HCT116 (cell line): ENCODE measurements around the gene LLGL2. TPM values are rescaled to one million over a fixed set of nuclear protein-coding genes. Genes with fewer than 3 reads are reported as not detected.

ENCODE experiments used
- ATAC-seq: fragments of 200-7000 bp; cut with Tn5 transposase; 2 replicates; pipeline ENCODE4 v1.9.1; 2020; ENCODE audit warnings: mild to moderate bottlenecking, moderate library complexity
- BruUV-seq: library from RNA; stranded (reverse); fragments of 400-500 nt; replicated peaks from 2 replicates; lab custom pipeline; 2021; lab: Mats Ljungman, UMichigan
- CTCF ChIA-PET: fragments of 300-600 bp; sonication (Branson Sonifier 250); formaldehyde crosslinking; loops from one replicate; lab custom pipeline; 2021; ENCODE audit warnings: antibody characterized with exemption; lab: Charles Lee
- POLR2A ChIA-PET: fragments of 300-600, 350-600 bp; sonication (Branson Sonifier 250); formaldehyde crosslinking; loops from one replicate; lab custom pipeline; 2021; ENCODE audit warnings: antibody characterized with exemption; lab: Charles Lee
- RAD21 ChIA-PET, 2 experiments: fragments of 300-600 bp; sonication (Branson Sonifier 250); formaldehyde crosslinking; loops; one replicate each; lab custom pipeline; 2023; ENCODE audit warnings: low total read pairs in 2 of 2; ENCODE audit not compliant: uncharacterized antibody in 2 of 2, unreplicated experiment in 2 of 2, low non-redundant PET in 1 of 2; lab: Charles Lee
- DNase-seq: peaks from one replicate; pipeline ENCODE4 v3.0.0-alpha.2; 2010; ENCODE audit warnings: low read depth, low spot score
- H2AFZ ChIP-seq: fragments of 200-600 bp; shearing (Covaris generic), sonication (generic); 2 replicates; pipeline ENCODE4 v1.6.1; 2017; ENCODE audit warnings: low read depth, mixed run types, mixed read lengths, antibody characterized with exemption, low read length; ENCODE audit not compliant: poor library complexity, severe bottlenecking
- H3K27ac ChIP-seq: 2 replicates; pipeline ENCODE4 v1.5.1; 2012; ENCODE audit warnings: low read depth, low read length
- H3K27me3 ChIP-seq: fragments of 200-600 bp; sonication (generic); 2 replicates; pipeline ENCODE4 v1.6.1; 2016; ENCODE audit warnings: mixed run types, low read length, mixed read lengths; ENCODE audit not compliant: insufficient read depth
- H3K36me3 ChIP-seq, 2 experiments: fragments of 200-500 bp in 1 of 2; fragments of 200-600 bp in 1 of 2; sonication (Bioruptor generic) in 1 of 2; sonication (generic) in 1 of 2; 2 replicates each; pipeline versions ENCODE4 v1.5.1 to v1.6.1; 2014 to 2016; ENCODE audit warnings: low read length in 2 of 2, inconsistent platforms in 1 of 2, mixed read lengths in 1 of 2, mixed run types in 1 of 2; ENCODE audit not compliant: insufficient read depth in 2 of 2, control insufficient read depth in 1 of 2
- H3K4me1 ChIP-seq, 2 experiments: fragments of 200-600 bp in 1 of 2; sonication (generic) in 1 of 2; 2 replicates each; pipeline versions ENCODE4 v1.5.1 to v1.6.1; 2012 to 2017; ENCODE audit warnings: low read length in 2 of 2, inconsistent platforms in 1 of 2, mild to moderate bottlenecking in 1 of 2, mixed read lengths in 1 of 2, mixed run types in 1 of 2, moderate library complexity in 1 of 2; ENCODE audit not compliant: insufficient read depth in 2 of 2, control insufficient read depth in 1 of 2
- H3K4me2 ChIP-seq: fragments of 200-600 bp; sonication (generic); 2 replicates; pipeline ENCODE4 v1.6.1; 2017; ENCODE audit warnings: mixed run types, low read length, mixed read lengths
- H3K4me3 ChIP-seq, 2 experiments: fragments of 200-600 bp in 1 of 2; sonication (generic) in 1 of 2; replicated peaks in 1 of 2; 2 replicates each; pipeline ENCODE4 v1.5.1; 2011 to 2016; ENCODE audit warnings: low read length in 2 of 2, control low read depth in 1 of 2, low read depth in 1 of 2, mild to moderate bottlenecking in 1 of 2, mixed read lengths in 1 of 2, mixed run types in 1 of 2
- H3K79me2 ChIP-seq: fragments of 200-600 bp; sonication (generic); 2 replicates; pipeline ENCODE4 v1.6.1; 2017; ENCODE audit warnings: mild to moderate bottlenecking, mixed run types, low read length, moderate library complexity, mixed read lengths; ENCODE audit not compliant: insufficient read depth
- H3K9ac ChIP-seq: fragments of 200-600 bp; sonication (generic); 2 replicates; pipeline ENCODE4 v1.6.1; 2016; ENCODE audit warnings: low read length, mixed read lengths
- H3K9me2 ChIP-seq: fragments of 200-600 bp; sonication (generic), shearing (Covaris generic); 2 replicates; pipeline ENCODE4 v1.6.1; 2017; ENCODE audit warnings: mixed run types, mild to moderate bottlenecking, moderate library complexity; ENCODE audit not compliant: insufficient read depth
- H3K9me3 ChIP-seq, 2 experiments: fragments of 200-500 bp in 1 of 2; fragments of 200-600 bp in 1 of 2; sonication (Bioruptor generic) in 1 of 2; sonication (generic) in 1 of 2; 2 replicates each; pipeline ENCODE4 v1.6.1; 2014 to 2017; ENCODE audit warnings: low read length in 2 of 2, mixed read lengths in 2 of 2, inconsistent platforms in 1 of 2, low read depth in 1 of 2, mild to moderate bottlenecking in 1 of 2, mixed run types in 1 of 2, moderate library complexity in 1 of 2; ENCODE audit not compliant: control insufficient read depth in 1 of 2, insufficient read depth in 1 of 2
- H4K20me1 ChIP-seq: fragments of 200-600 bp; sonication (generic), shearing (Covaris generic); 2 replicates; pipeline ENCODE4 v1.6.1; 2017; ENCODE audit warnings: mixed run types, mild to moderate bottlenecking, moderate library complexity; ENCODE audit not compliant: insufficient read depth
- CBX3 ChIP-seq: IDR thresholded peaks from 2 replicates; pipeline ENCODE4 v1.6.1; 2012; ENCODE audit warnings: low read depth
- EGR1 ChIP-seq: IDR thresholded peaks from 2 replicates; pipeline ENCODE4 v1.6.1; 2012; ENCODE audit warnings: low read depth
- EZH2 ChIP-seq: fragments of 200-600 bp; sonication (generic); IDR thresholded peaks from 2 replicates; pipeline ENCODE4 v1.6.1; 2017; ENCODE audit warnings: antibody characterized with exemption, mixed run types
- FOSL1 ChIP-seq: IDR thresholded peaks from 2 replicates; pipeline ENCODE4 v1.6.1; 2012; ENCODE audit warnings: low read depth
- POLR2AphosphoS5 ChIP-seq: IDR thresholded peaks from 2 replicates; pipeline ENCODE4 v1.6.1; 2011; ENCODE audit warnings: mild to moderate bottlenecking, low read depth, low read length, moderate library complexity
- SIN3A ChIP-seq: IDR thresholded peaks from 2 replicates; pipeline ENCODE4 v1.6.1; 2012; ENCODE audit warnings: low read depth
- TCF7L2 ChIP-seq: IDR thresholded peaks from 2 replicates; pipeline ENCODE4 v1.7.0; 2011; ENCODE audit warnings: borderline replicate concordance, inconsistent platforms; ENCODE audit not compliant: insufficient read depth, insufficient read length; ENCODE audit errors: extremely low read depth
- ZNF274 ChIP-seq: fragments of 200-500 bp; sonication (Bioruptor generic); IDR thresholded peaks from 2 replicates; pipeline ENCODE4 v1.6.1; 2014; ENCODE audit warnings: mild to moderate bottlenecking, low read depth, low read length, inconsistent platforms
- intact Hi-C: fragments of 100-400 bp; cut with micrococcal nuclease; formaldehyde crosslinking; loops from 2 replicates; pipeline ENCODE4 v1.10.0; 2022
- total RNA-seq: library from RNA; stranded (reverse); gene quantifications from one replicate; pipeline ENCODE4 v1.2.1, GENCODE V29; 2021; ENCODE audit not compliant: unreplicated experiment
- TF ChIP-seq, protein P1 (sequence below): IDR thresholded peaks from 2 replicates; pipeline ENCODE4 v1.6.1; 2011; ENCODE audit warnings: mild to moderate bottlenecking, low read length, moderate library complexity; ENCODE audit not compliant: insufficient replicate concordance; ENCODE audit errors: extremely low read depth
- TF ChIP-seq, protein P2 (sequence below): IDR thresholded peaks from 2 replicates; pipeline ENCODE4 v1.6.1; 2012; ENCODE audit warnings: low read depth
- TF ChIP-seq, protein P3 (sequence below), 3 experiments: fragments of 200-600 bp in 1 of 3; sonication (generic) in 1 of 3; IDR thresholded peaks in 2 of 3; conservative IDR thresholded peaks in 1 of 3; 2 replicates each; pipeline ENCODE4 v1.5.1; 2012 to 2017; ENCODE audit warnings: low read depth in 2 of 3, low read length in 2 of 3, antibody characterized with exemption in 1 of 3, borderline replicate concordance in 1 of 3, control low read depth in 1 of 3, mild to moderate bottlenecking in 1 of 3, mixed read lengths in 1 of 3, mixed run types in 1 of 3, moderate library complexity in 1 of 3; ENCODE audit not compliant: insufficient read depth in 1 of 3

Gene LLGL2
- total RNA-seq, 1 experiment from 2014 or later: 209 TPM

DNA sequence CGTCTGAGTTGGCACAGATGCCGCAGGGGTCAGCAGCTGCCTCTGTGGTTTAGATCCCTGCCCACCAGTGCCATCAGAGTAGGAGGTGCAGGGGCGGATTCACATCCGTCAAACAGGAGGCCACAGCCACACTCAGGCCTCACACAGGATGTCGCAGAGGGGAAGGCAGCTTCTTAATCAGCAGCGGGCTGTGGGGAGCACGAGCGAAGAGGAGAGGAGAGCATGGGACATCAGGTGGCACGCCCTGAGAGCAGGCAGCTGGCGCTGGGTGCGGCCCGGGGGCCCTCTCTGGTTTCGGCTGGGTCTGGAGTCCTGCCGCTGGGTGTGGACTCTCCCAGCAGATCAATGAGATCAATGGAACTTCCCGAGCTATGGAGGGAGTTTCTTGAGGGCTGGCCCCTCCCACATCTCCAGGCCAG is 9.6 kb downstream of the LLGL2 start:
- Histone ChIP-seq H2AFZ (no peak overlapping the region), H3K36me3 (peaks cover 0 to 11% of the 10 kb centered on the region in 2 experiments; a peak in 1 of 4 replicates), H3K79me2 (peaks cover 88% of the 10 kb centered on the region), H3K9me2 (no peaks in the 10 kb centered on the region), H3K27me3 (no peaks in the 10 kb centered on the region), H3K4me3 (no peak overlapping the region), H4K20me1 (no peaks in the 10 kb centered on the region), H3K9me3 (no peaks in the 10 kb centered on the region), H3K27ac (peak overlapping the region; percentile 4; the same call in 1 of the 2 replicates), H3K9ac (no peak overlapping the region), H3K4me2 (no peak overlapping the region), H3K4me1 (peaks cover 32 to 56% of the 10 kb centered on the region in 2 experiments)
- ATAC-seq (no peak), DNase-seq (no peak)
- ChIA-PET RAD21 (no interaction called here), POLR2A (interaction anchor here (1.4 kb wide), 1 partner anchor 9 kb away, joined by 5 read pairs; no protein-coding TSS in a partner anchor), CTCF (interaction anchor here (1.5 kb wide), 1 partner anchor 10 kb away, joined by 3 read pairs; the partner anchor contains the start of gene LLGL2)
- no peak for TF ChIP-seq FOSL1
- TF ChIP-seq CBX3: no peak
- TF ChIP-seq, protein P1, sequence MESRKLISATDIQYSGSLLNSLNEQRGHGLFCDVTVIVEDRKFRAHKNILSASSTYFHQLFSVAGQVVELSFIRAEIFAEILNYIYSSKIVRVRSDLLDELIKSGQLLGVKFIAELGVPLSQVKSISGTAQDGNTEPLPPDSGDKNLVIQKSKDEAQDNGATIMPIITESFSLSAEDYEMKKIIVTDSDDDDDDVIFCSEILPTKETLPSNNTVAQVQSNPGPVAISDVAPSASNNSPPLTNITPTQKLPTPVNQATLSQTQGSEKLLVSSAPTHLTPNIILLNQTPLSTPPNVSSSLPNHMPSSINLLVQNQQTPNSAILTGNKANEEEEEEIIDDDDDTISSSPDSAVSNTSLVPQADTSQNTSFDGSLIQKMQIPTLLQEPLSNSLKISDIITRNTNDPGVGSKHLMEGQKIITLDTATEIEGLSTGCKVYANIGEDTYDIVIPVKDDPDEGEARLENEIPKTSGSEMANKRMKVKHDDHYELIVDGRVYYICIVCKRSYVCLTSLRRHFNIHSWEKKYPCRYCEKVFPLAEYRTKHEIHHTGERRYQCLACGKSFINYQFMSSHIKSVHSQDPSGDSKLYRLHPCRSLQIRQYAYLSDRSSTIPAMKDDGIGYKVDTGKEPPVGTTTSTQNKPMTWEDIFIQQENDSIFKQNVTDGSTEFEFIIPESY: no peak
- TF ChIP-seq POLR2AphosphoS5: no peak
- TF ChIP-seq EZH2: no peak
- intact Hi-C loops: no loop called here
- no TSS peak for BruUV-seq

DNA sequence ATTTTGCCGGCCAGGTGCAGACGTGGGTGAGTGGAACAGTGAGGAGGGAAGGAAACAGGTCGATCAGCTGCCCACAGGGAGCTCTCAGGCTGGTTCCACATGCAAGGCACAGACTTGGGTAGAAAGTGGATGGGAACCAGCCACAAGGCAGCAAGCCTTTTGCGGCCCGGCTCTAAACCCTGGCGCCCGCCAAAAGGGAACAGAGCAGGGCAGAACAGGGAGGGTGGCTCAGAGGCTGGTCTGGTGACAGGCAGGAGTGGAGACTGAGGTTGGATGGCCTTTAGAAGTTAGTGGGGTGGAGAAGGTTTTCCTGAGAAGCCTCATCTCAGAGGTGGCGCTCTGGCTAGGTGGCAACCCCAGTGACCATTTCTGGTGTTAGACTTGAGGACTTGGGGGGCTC is 10.4 kb downstream of the LLGL2 start:
- BruUV-seq: no TSS peak
- no peak overlapping the region for H2AFZ ChIP-seq
- H3K4me2 ChIP-seq: no peak overlapping the region
- H3K27ac ChIP-seq: no peak overlapping the region
- H3K36me3 ChIP-seq: peaks cover 0 to 11% of the 10 kb centered on the region in 2 experiments; a peak in 1 of 4 replicates
- TF ChIP-seq SIN3A (no peak), TCF7L2 (no peak), FOSL1 (no peak), ZNF274 (no peak), EGR1 (no peak)
- TF ChIP-seq, protein P2, sequence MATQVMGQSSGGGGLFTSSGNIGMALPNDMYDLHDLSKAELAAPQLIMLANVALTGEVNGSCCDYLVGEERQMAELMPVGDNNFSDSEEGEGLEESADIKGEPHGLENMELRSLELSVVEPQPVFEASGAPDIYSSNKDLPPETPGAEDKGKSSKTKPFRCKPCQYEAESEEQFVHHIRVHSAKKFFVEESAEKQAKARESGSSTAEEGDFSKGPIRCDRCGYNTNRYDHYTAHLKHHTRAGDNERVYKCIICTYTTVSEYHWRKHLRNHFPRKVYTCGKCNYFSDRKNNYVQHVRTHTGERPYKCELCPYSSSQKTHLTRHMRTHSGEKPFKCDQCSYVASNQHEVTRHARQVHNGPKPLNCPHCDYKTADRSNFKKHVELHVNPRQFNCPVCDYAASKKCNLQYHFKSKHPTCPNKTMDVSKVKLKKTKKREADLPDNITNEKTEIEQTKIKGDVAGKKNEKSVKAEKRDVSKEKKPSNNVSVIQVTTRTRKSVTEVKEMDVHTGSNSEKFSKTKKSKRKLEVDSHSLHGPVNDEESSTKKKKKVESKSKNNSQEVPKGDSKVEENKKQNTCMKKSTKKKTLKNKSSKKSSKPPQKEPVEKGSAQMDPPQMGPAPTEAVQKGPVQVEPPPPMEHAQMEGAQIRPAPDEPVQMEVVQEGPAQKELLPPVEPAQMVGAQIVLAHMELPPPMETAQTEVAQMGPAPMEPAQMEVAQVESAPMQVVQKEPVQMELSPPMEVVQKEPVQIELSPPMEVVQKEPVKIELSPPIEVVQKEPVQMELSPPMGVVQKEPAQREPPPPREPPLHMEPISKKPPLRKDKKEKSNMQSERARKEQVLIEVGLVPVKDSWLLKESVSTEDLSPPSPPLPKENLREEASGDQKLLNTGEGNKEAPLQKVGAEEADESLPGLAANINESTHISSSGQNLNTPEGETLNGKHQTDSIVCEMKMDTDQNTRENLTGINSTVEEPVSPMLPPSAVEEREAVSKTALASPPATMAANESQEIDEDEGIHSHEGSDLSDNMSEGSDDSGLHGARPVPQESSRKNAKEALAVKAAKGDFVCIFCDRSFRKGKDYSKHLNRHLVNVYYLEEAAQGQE: no peak
- TF ChIP-seq, protein P3, sequence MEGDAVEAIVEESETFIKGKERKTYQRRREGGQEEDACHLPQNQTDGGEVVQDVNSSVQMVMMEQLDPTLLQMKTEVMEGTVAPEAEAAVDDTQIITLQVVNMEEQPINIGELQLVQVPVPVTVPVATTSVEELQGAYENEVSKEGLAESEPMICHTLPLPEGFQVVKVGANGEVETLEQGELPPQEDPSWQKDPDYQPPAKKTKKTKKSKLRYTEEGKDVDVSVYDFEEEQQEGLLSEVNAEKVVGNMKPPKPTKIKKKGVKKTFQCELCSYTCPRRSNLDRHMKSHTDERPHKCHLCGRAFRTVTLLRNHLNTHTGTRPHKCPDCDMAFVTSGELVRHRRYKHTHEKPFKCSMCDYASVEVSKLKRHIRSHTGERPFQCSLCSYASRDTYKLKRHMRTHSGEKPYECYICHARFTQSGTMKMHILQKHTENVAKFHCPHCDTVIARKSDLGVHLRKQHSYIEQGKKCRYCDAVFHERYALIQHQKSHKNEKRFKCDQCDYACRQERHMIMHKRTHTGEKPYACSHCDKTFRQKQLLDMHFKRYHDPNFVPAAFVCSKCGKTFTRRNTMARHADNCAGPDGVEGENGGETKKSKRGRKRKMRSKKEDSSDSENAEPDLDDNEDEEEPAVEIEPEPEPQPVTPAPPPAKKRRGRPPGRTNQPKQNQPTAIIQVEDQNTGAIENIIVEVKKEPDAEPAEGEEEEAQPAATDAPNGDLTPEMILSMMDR (IDR thresholded peaks at IDR 0.05 in 2 of 3, conservative IDR thresholded peaks at IDR 0.05 in 1 of 3; ENCODE audit: borderline replicate concordance in 1 of 3, insufficient read depth in 1 of 3, low read depth in 2 of 3, low read length in 2 of 3): no peak
- H3K9me3 ChIP-seq: no peaks in the 10 kb centered on the region
- H3K4me1 ChIP-seq: peaks cover 27 to 56% of the 10 kb centered on the region in 2 experiments
- POLR2A ChIA-PET: interaction anchor here (1.4 kb wide), 1 partner anchor 9 kb away, joined by 5 read pairs; no protein-coding TSS in a partner anchor
- DNase-seq: no peak
- H3K9me2 ChIP-seq: no peaks in the 10 kb centered on the region
- H3K27me3 ChIP-seq: no peaks in the 10 kb centered on the region
- no peak overlapping the region for H3K9ac ChIP-seq
- H3K79me2 ChIP-seq: peaks cover 88% of the 10 kb centered on the region
- CTCF ChIA-PET: interaction anchor here (1.5 kb wide), 1 partner anchor 10 kb away, joined by 3 read pairs; the partner anchor contains the start of gene LLGL2
- no peak for ATAC-seq
- H4K20me1 ChIP-seq: no peaks in the 10 kb centered on the region
- RAD21 ChIA-PET: no interaction called here
- intact Hi-C loops: no loop called here
- no peak overlapping the region for H3K4me3 ChIP-seq
